GM21786 (cell line): ENCODE measurements around the gene HHLA2.

Experiments used
- ATAC-seq: cut with Tn5 transposase; IDR thresholded peaks from one replicate; pipeline ENCODE4 v1.9.1; 2021; ENCODE audit not compliant: unreplicated experiment

HHLA2 gene

GRCh38 chr3:108391917-108392593 is 95.7 kb downstream of the HHLA2 start:
- no peak for ATAC-seq

GRCh38 chr3:108393128-108393900 is 97.0 kb downstream of the HHLA2 start:
- no peak for ATAC-seq

GRCh38 chr3:108394016-108394415 is 97.7 kb downstream of the HHLA2 start:
- no peak for ATAC-seq

- no peak for ATAC-seq
These were observed 98.2 kb downstream of the HHLA2 start for GRCh38 chr3:108394563-108394962.

- no peak for ATAC-seq
These were observed 100.0 kb downstream of the HHLA2 start for GRCh38 chr3:108396336-108396735.

GRCh38 chr3:108398510-108398909 is 102.2 kb downstream of the HHLA2 start:
- no peak for ATAC-seq

- ATAC-seq = no peak
These were observed 105.5 kb downstream of the HHLA2 start for GRCh38 chr3:108401836-108402235.

- ATAC-seq = no peak
These were observed 106.8 kb downstream of the HHLA2 start for GRCh38 chr3:108403198-108403597.

- no peak for ATAC-seq
These were observed 107.5 kb downstream of the HHLA2 start for GRCh38 chr3:108403686-108404345.

- ATAC-seq = no peak
These were observed 108.0 kb downstream of the HHLA2 start for GRCh38 chr3:108404368-108404767.

- ATAC-seq = peak; percentile 22
These were observed 109.8 kb downstream of the HHLA2 start for GRCh38 chr3:108406063-108406660.

- ATAC-seq = peak; percentile 93
These were observed 110.4 kb downstream of the HHLA2 start for GRCh38 chr3:108406661-108407206.

- no peak for ATAC-seq
These were observed 111.5 kb downstream of the HHLA2 start for GRCh38 chr3:108407886-108408285.

- no peak for ATAC-seq
These were observed 112.8 kb downstream of the HHLA2 start for GRCh38 chr3:108408883-108409799.

- ATAC-seq = no peak
These were observed 113.4 kb downstream of the HHLA2 start for GRCh38 chr3:108409800-108410178.

GRCh38 chr3:108410531-108410984 is 114.2 kb downstream of the HHLA2 start:
- ATAC-seq = no peak

GRCh38 chr3:108412121-108412750 is 115.9 kb downstream of the HHLA2 start:
- no peak for ATAC-seq

GRCh38 chr3:108414007-108414406 is 117.7 kb downstream of the HHLA2 start:
- no peak for ATAC-seq

- ATAC-seq = no peak
These were observed 119.3 kb downstream of the HHLA2 start for GRCh38 chr3:108415661-108416060.
